Measurements from ENCODE around the gene SLAMF8. TPM values are rescaled to one million over a fixed set of nuclear protein-coding genes. Genes with fewer than 3 reads are reported as not detected.

Gene SLAMF8
- total and polyA plus RNA-seq, 2 of the 8 experiments (the other 6 are each of a cell fraction or from before 2014, with no cell fraction given), result not detected

GRCh38 chr1:159883134-159883533 is 56.5 kb downstream of the SLAMF8 start (continued):
- TF ChIP-seq GTF2F1 (IDR thresholded peaks at IDR 0.05; ENCODE audit: borderline replicate concordance, low read depth, low read length) (no peak), SP1 (IDR thresholded peaks at IDR 0.05; ENCODE audit: low read depth, low read length) (no peak), USF2 (IDR thresholded peaks at IDR 0.05; ENCODE audit: low read length) (no peak), SIRT6 (IDR thresholded peaks at IDR 0.05; ENCODE audit: low read length) (no peak)
